HCT116 (cell line): ENCODE results near the gene TTLL10. TPM values are rescaled to one million over a fixed set of nuclear protein-coding genes. Genes with fewer than 3 reads are reported as not detected.
A peak's percentile ranks its signal among the peaks of the same experiment; 100 is the strongest.

Experiments used
- ATAC-seq: fragments of 200-7000 bp; cut with Tn5 transposase; 2 replicates; pipeline ENCODE4 v1.9.1; 2020; ENCODE audit warnings: mild to moderate bottlenecking, moderate library complexity
- BruUV-seq: library from RNA; stranded (reverse); fragments of 400-500 nt; replicated peaks from 2 replicates; lab custom pipeline; 2021; lab: Mats Ljungman, UMichigan
- CTCF ChIA-PET: fragments of 300-600 bp; sonication (Branson Sonifier 250); formaldehyde crosslinking; loops from one replicate; lab custom pipeline; 2021; ENCODE audit warnings: antibody characterized with exemption; lab: Charles Lee
- POLR2A ChIA-PET: fragments of 300-600, 350-600 bp; sonication (Branson Sonifier 250); formaldehyde crosslinking; loops from one replicate; lab custom pipeline; 2021; ENCODE audit warnings: antibody characterized with exemption; lab: Charles Lee
- RAD21 ChIA-PET, 2 experiments: fragments of 300-600 bp; sonication (Branson Sonifier 250); formaldehyde crosslinking; loops; one replicate each; lab custom pipeline; 2023; ENCODE audit warnings: low total read pairs in 2 of 2; ENCODE audit not compliant: uncharacterized antibody in 2 of 2, unreplicated experiment in 2 of 2, low non-redundant PET in 1 of 2; lab: Charles Lee
- DNase-seq: peaks from one replicate; pipeline ENCODE4 v3.0.0-alpha.2; 2010; ENCODE audit warnings: low read depth, low spot score
- H2AFZ ChIP-seq: fragments of 200-600 bp; shearing (Covaris generic), sonication (generic); 2 replicates; pipeline ENCODE4 v1.6.1; 2017; ENCODE audit warnings: low read depth, mixed run types, mixed read lengths, antibody characterized with exemption, low read length; ENCODE audit not compliant: poor library complexity, severe bottlenecking
- H3K27ac ChIP-seq: 2 replicates; pipeline ENCODE4 v1.5.1; 2012; ENCODE audit warnings: low read depth, low read length
- H3K27me3 ChIP-seq: fragments of 200-600 bp; sonication (generic); 2 replicates; pipeline ENCODE4 v1.6.1; 2016; ENCODE audit warnings: mixed run types, low read length, mixed read lengths; ENCODE audit not compliant: insufficient read depth
- H3K36me3 ChIP-seq, 2 experiments: fragments of 200-500 bp in 1 of 2; fragments of 200-600 bp in 1 of 2; sonication (Bioruptor generic) in 1 of 2; sonication (generic) in 1 of 2; 2 replicates each; pipeline versions ENCODE4 v1.5.1 to v1.6.1; 2014 to 2016; ENCODE audit warnings: low read length in 2 of 2, inconsistent platforms in 1 of 2, mixed read lengths in 1 of 2, mixed run types in 1 of 2; ENCODE audit not compliant: insufficient read depth in 2 of 2, control insufficient read depth in 1 of 2
- H3K4me1 ChIP-seq, 2 experiments: fragments of 200-600 bp in 1 of 2; sonication (generic) in 1 of 2; 2 replicates each; pipeline versions ENCODE4 v1.5.1 to v1.6.1; 2012 to 2017; ENCODE audit warnings: low read length in 2 of 2, inconsistent platforms in 1 of 2, mild to moderate bottlenecking in 1 of 2, mixed read lengths in 1 of 2, mixed run types in 1 of 2, moderate library complexity in 1 of 2; ENCODE audit not compliant: insufficient read depth in 2 of 2, control insufficient read depth in 1 of 2
- H3K4me2 ChIP-seq: fragments of 200-600 bp; sonication (generic); 2 replicates; pipeline ENCODE4 v1.6.1; 2017; ENCODE audit warnings: mixed run types, low read length, mixed read lengths
- H3K4me3 ChIP-seq, 2 experiments: fragments of 200-600 bp in 1 of 2; sonication (generic) in 1 of 2; replicated peaks in 1 of 2; 2 replicates each; pipeline ENCODE4 v1.5.1; 2011 to 2016; ENCODE audit warnings: low read length in 2 of 2, control low read depth in 1 of 2, low read depth in 1 of 2, mild to moderate bottlenecking in 1 of 2, mixed read lengths in 1 of 2, mixed run types in 1 of 2
- H3K79me2 ChIP-seq: fragments of 200-600 bp; sonication (generic); 2 replicates; pipeline ENCODE4 v1.6.1; 2017; ENCODE audit warnings: mild to moderate bottlenecking, mixed run types, low read length, moderate library complexity, mixed read lengths; ENCODE audit not compliant: insufficient read depth
- H3K9ac ChIP-seq: fragments of 200-600 bp; sonication (generic); 2 replicates; pipeline ENCODE4 v1.6.1; 2016; ENCODE audit warnings: low read length, mixed read lengths
- H3K9me2 ChIP-seq: fragments of 200-600 bp; sonication (generic), shearing (Covaris generic); 2 replicates; pipeline ENCODE4 v1.6.1; 2017; ENCODE audit warnings: mixed run types, mild to moderate bottlenecking, moderate library complexity; ENCODE audit not compliant: insufficient read depth
- H3K9me3 ChIP-seq, 2 experiments: fragments of 200-500 bp in 1 of 2; fragments of 200-600 bp in 1 of 2; sonication (Bioruptor generic) in 1 of 2; sonication (generic) in 1 of 2; 2 replicates each; pipeline ENCODE4 v1.6.1; 2014 to 2017; ENCODE audit warnings: low read length in 2 of 2, mixed read lengths in 2 of 2, inconsistent platforms in 1 of 2, low read depth in 1 of 2, mild to moderate bottlenecking in 1 of 2, mixed run types in 1 of 2, moderate library complexity in 1 of 2; ENCODE audit not compliant: control insufficient read depth in 1 of 2, insufficient read depth in 1 of 2
- H4K20me1 ChIP-seq: fragments of 200-600 bp; sonication (generic), shearing (Covaris generic); 2 replicates; pipeline ENCODE4 v1.6.1; 2017; ENCODE audit warnings: mixed run types, mild to moderate bottlenecking, moderate library complexity; ENCODE audit not compliant: insufficient read depth
- EZH2 ChIP-seq: fragments of 200-600 bp; sonication (generic); IDR thresholded peaks from 2 replicates; pipeline ENCODE4 v1.6.1; 2017; ENCODE audit warnings: antibody characterized with exemption, mixed run types
- JUND ChIP-seq: IDR thresholded peaks from 2 replicates; pipeline ENCODE4 v1.6.1; 2012
- RAD21 ChIP-seq: IDR thresholded peaks from 2 replicates; pipeline ENCODE4 v1.6.1; 2012; ENCODE audit warnings: low read depth, mild to moderate bottlenecking
- ZFX ChIP-seq: fragments of 450-650 bp; IDR thresholded peaks from 2 replicates; pipeline ENCODE4 v1.6.1; 2017
- ZNF274 ChIP-seq: fragments of 200-500 bp; sonication (Bioruptor generic); IDR thresholded peaks from 2 replicates; pipeline ENCODE4 v1.6.1; 2014; ENCODE audit warnings: mild to moderate bottlenecking, low read depth, low read length, inconsistent platforms
- intact Hi-C: fragments of 100-400 bp; cut with micrococcal nuclease; formaldehyde crosslinking; loops from 2 replicates; pipeline ENCODE4 v1.10.0; 2022
- total RNA-seq: library from RNA; stranded (reverse); gene quantifications from one replicate; pipeline ENCODE4 v1.2.1, GENCODE V29; 2021; ENCODE audit not compliant: unreplicated experiment
- TF ChIP-seq, protein P1 (sequence below): IDR thresholded peaks from 2 replicates; pipeline ENCODE4 v1.6.1; 2012; ENCODE audit warnings: low read depth

TTLL10 gene
- total RNA-seq, 1 experiment from 2014 or later = 0.10 TPM

DNA sequence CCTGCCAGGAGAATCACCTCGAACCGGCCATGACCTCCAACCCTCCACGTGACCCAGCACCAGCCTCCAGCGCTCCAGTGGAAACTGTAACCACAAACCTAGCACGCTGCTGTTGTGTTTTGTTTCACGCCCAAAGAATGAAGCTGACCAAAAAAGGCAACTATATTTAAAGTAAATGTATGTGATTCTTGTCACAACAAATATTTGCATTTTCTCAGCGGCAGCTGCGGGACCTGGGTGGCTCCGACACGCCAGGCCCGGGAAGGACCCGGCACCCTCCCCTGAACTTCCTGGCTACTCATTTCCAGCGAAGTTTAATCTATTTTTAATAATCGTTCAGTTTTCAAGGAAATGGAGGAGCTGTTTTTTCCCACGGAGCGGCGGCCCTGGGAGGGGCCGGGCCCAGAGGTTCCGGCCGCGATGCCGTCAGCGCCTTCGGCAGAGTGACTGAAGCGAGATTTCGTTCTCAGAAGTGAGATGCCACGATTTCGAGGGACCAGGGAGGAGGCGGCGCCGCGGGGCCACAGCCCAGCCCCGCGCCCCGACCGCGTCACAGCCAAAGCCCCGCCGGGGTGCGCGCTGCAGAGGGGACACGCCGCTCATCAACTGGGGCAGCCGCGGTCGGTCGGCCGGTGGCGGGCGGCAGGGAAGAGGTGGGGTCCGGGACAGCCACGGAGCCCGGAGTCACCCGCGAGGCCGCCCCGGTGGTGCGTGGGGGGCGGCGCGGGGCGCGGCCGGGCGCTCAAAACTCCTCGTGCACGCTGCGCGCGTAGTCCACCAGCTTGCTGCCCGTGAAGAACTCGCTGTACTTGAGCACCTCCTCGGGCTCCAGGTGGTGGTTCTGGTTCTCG lies 43.3 kb downstream of the TTLL10 start:
- ChIA-PET CTCF (no interaction called here), POLR2A (no interaction called here), RAD21 (no interaction called here)
- Histone ChIP-seq H3K4me3 (no peak overlapping the region), H3K9me2 (no peaks in the 10 kb centered on the region), H4K20me1 (no peaks in the 10 kb centered on the region), H3K79me2 (no peaks in the 10 kb centered on the region), H3K4me1 (peaks cover 0 to 7% of the 10 kb centered on the region in 2 experiments; a peak in 2 of 4 replicates), H3K36me3 (peaks cover 8 to 16% of the 10 kb centered on the region in 2 experiments; a peak in 3 of 4 replicates), H3K9ac (no peak overlapping the region), H3K4me2 (no peak overlapping the region), H3K27me3 (no peaks in the 10 kb centered on the region), H3K27ac (peak overlapping the region; percentile 11; the same call in 1 of the 2 replicates), H2AFZ (no peak overlapping the region), H3K9me3 (no peaks in the 10 kb centered on the region)
- TF ChIP-seq, protein P1, sequence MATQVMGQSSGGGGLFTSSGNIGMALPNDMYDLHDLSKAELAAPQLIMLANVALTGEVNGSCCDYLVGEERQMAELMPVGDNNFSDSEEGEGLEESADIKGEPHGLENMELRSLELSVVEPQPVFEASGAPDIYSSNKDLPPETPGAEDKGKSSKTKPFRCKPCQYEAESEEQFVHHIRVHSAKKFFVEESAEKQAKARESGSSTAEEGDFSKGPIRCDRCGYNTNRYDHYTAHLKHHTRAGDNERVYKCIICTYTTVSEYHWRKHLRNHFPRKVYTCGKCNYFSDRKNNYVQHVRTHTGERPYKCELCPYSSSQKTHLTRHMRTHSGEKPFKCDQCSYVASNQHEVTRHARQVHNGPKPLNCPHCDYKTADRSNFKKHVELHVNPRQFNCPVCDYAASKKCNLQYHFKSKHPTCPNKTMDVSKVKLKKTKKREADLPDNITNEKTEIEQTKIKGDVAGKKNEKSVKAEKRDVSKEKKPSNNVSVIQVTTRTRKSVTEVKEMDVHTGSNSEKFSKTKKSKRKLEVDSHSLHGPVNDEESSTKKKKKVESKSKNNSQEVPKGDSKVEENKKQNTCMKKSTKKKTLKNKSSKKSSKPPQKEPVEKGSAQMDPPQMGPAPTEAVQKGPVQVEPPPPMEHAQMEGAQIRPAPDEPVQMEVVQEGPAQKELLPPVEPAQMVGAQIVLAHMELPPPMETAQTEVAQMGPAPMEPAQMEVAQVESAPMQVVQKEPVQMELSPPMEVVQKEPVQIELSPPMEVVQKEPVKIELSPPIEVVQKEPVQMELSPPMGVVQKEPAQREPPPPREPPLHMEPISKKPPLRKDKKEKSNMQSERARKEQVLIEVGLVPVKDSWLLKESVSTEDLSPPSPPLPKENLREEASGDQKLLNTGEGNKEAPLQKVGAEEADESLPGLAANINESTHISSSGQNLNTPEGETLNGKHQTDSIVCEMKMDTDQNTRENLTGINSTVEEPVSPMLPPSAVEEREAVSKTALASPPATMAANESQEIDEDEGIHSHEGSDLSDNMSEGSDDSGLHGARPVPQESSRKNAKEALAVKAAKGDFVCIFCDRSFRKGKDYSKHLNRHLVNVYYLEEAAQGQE = no peak
- TF ChIP-seq RAD21 = no peak
- no peak for TF ChIP-seq ZNF274
- no peak for TF ChIP-seq EZH2
- no peak for TF ChIP-seq ZFX
- no peak for TF ChIP-seq JUND
- BruUV-seq = no TSS peak
- DNase-seq = no peak
- intact Hi-C loops = no loop called here
- ATAC-seq = no peak
